Measurements from ENCODE around the gene HOXD10.

HOXD10 gene

GRCh38 chr2:176114120-176114929 lies 2.3 kb upstream of the HOXD10 start:
- no peak for DNase-seq

GRCh38 chr2:176114930-176115625 lies 1.5 kb upstream of the HOXD10 start:
- DNase-seq = no peak
- intact Hi-C loops (cut with DNase I) = no loop called here

More at GRCh38 chr2:176114120-176114929, 2.3 kb upstream of the HOXD10 start:
- intact Hi-C loops (cut with DNase I) = no loop called here

GRCh38 chr2:176117162-176117822 lies 714 bp downstream of the HOXD10 start:
- intact Hi-C loops (cut with DNase I) = no loop called here
- DNase-seq = no peak

- intact Hi-C loops (cut with DNase I) = no loop called here
- DNase-seq = no peak
Observed at GRCh38 chr2:176117823-176118371, 1.3 kb downstream of the HOXD10 start.

- DNase-seq = no peak
Observed at GRCh38 chr2:176118601-176119339, 2.2 kb downstream of the HOXD10 start.

GRCh38 chr2:176120364-176121189 lies 4.0 kb downstream of the HOXD10 start:
- intact Hi-C loops (cut with DNase I) = no loop called here

More at GRCh38 chr2:176118601-176119339, 2.2 kb downstream of the HOXD10 start:
- intact Hi-C loops (cut with DNase I) = no loop called here

GRCh38 chr2:176121190-176122051 lies 4.8 kb downstream of the HOXD10 start:
- no peak for DNase-seq
- intact Hi-C loops (cut with DNase I) = no loop called here

More at GRCh38 chr2:176120364-176121189, 4.0 kb downstream of the HOXD10 start:
- DNase-seq = no peak

GRCh38 chr2:176122052-176122682 lies 5.6 kb downstream of the HOXD10 start:
- intact Hi-C loops (cut with DNase I) = no loop called here
- DNase-seq = no peak

- intact Hi-C loops (cut with DNase I) = no loop called here
- no peak for DNase-seq
Observed at GRCh38 chr2:176122683-176123410, 6.3 kb downstream of the HOXD10 start, which contains the start of gene HOXD9. Gene HOXD9 (plus strand): TSS chr2:176122719. CDS start chr2:176122769, 50 bp downstream.

- intact Hi-C loops (cut with DNase I) = no loop called here
- no peak for DNase-seq
Observed at GRCh38 chr2:176123411-176124109, 7.0 kb downstream of the HOXD10 start.

GRCh38 chr2:176124110-176124946 lies 7.8 kb downstream of the HOXD10 start:
- DNase-seq = no peak
- intact Hi-C loops (cut with DNase I) = no loop called here

- intact Hi-C loops (cut with DNase I) = no loop called here
- no peak for DNase-seq
Observed at GRCh38 chr2:176124947-176125771, 8.6 kb downstream of the HOXD10 start.

GRCh38 chr2:176125772-176126054 lies 9.1 kb downstream of the HOXD10 start:
- DNase-seq = no peak
- intact Hi-C loops (cut with DNase I) = loop anchor here (2.0 kb wide), 1 partner anchor 513 kb away; no protein-coding TSS in a partner anchor
